ENCODE measurements around the gene COPS6. TPM values are rescaled to one million over a fixed set of nuclear protein-coding genes. Genes with fewer than 3 reads are reported as not detected.
A peak's percentile ranks its signal among the peaks of the same experiment; 100 is the strongest.

Gene COPS6
- total RNA-seq, 2 experiments from 2014 or later, result 79.0 to 83.9 TPM

- Histone ChIP-seq H3K27me3 (ENCODE audit: control insufficient read depth in 1 of 2, insufficient read depth in 2 of 2, low read length in 2 of 2) (no peaks in the 10 kb centered on the region), H3K9me3 (ENCODE audit: control insufficient read depth in 1 of 2, insufficient read depth in 1 of 2, low read length in 2 of 2) (no peaks in the 10 kb centered on the region), H3K4me1 (ENCODE audit: insufficient read depth, low read length) (peaks cover 31% of the 10 kb centered on the region), H3K27ac (ENCODE audit: low read depth in 1 of 2, low read length in 2 of 2) (no peak overlapping the region), H3K4me3 (ENCODE audit: low read length) (peak overlapping the region; percentile 10), H3K36me3 (ENCODE audit: insufficient read depth, low read length) (no peaks in the 10 kb centered on the region)
- POLR2A ChIA-PET, result interaction anchor here (0.6 to 3.7 kb wide), 11 partner anchors 9 to 298 kb away, joined by 3 to 29 read pairs (median 6); partner anchors contain the start of genes CNPY4, LAMTOR4, TRIM4 and ZCWPW1
- Mint-ChIP-seq H3K27me3 (no peaks in the 10 kb centered on the region), H3K27ac (peak overlapping the region; percentile 30), H3K4me3 (peak overlapping the region; percentile 45), H3K4me1 (ENCODE audit: low read depth) (peaks cover 22% of the 10 kb centered on the region), H3K36me3 (ENCODE audit: low read depth) (peaks cover 11% of the 10 kb centered on the region), H3K9me3 (no peaks in the 10 kb centered on the region)
- CTCF ChIA-PET, result interaction anchor here (0.6 to 2.3 kb wide), 18 partner anchors 10 to 277 kb away, joined by 3 to 14 read pairs (median 4); partner anchors contain the start of genes AP4M1, COPS6, GAL3ST4 and LAMTOR4
- intact Hi-C loops (cut with DNase I, micrococcal nuclease), result loop anchor here (1.0 to 5.0 kb wide), 6 partner anchors 30 to 218 kb away; partner anchors contain the start of genes AP4M1 (in 1 of the 2), AZGP1 (in 1 of the 2) and MCM7 (in 1 of the 2)
- TF ChIP-seq CTCF (IDR thresholded peaks at IDR 0.05), result peak; percentile 98
- ATAC-seq (ENCODE audit: poor library complexity) (peak; percentile 19), DNase-seq (peak; percentile 78 to 93 (median 87))
Observed at GRCh38 chr7:100130608-100131453, 42.1 kb downstream of the COPS6 start.

- POLR2A ChIA-PET, result interaction anchor here (0.7 to 1.2 kb wide), 11 partner anchors 16 to 297 kb away, joined by 3 to 7 read pairs (median 4); partner anchors contain the start of genes GPC2, LAMTOR4, MCM7 and MEPCE
Observed at GRCh38 chr7:100132126-100132525, 43.4 kb downstream of the COPS6 start.

More at GRCh38 chr7:100132126-100132525, 43.4 kb downstream of the COPS6 start:
- H3K4me1 Mint-ChIP-seq (ENCODE audit: low read depth), result peaks cover 15% of the 10 kb centered on the region
- intact Hi-C loops (cut with DNase I, micrococcal nuclease), result loop anchor here (1.0 to 5.0 kb wide), 7 partner anchors 17 to 276 kb away; partner anchors contain the start of genes AZGP1 (in 1 of the 2), LAMTOR4 (in 1 of the 2) and PVRIG (in 1 of the 2)
- DNase-seq (no peak), ATAC-seq (ENCODE audit: poor library complexity) (no peak)
- Histone ChIP-seq H3K36me3 (ENCODE audit: insufficient read depth, low read length) (no peaks in the 10 kb centered on the region), H3K9me3 (ENCODE audit: control insufficient read depth in 1 of 2, insufficient read depth in 1 of 2, low read length in 2 of 2) (no peaks in the 10 kb centered on the region), H3K4me1 (ENCODE audit: insufficient read depth, low read length) (peaks cover 23% of the 10 kb centered on the region), H3K27ac (ENCODE audit: low read depth in 1 of 2, low read length in 2 of 2) (no peak overlapping the region), H3K27me3 (ENCODE audit: control insufficient read depth in 1 of 2, insufficient read depth in 2 of 2, low read length in 2 of 2) (no peaks in the 10 kb centered on the region), H3K4me3 (ENCODE audit: low read length) (no peak overlapping the region)
- peaks cover 1% of the 10 kb centered on the region for H3K36me3 Mint-ChIP-seq (ENCODE audit: low read depth)
- no peaks in the 10 kb centered on the region for H3K27me3 Mint-ChIP-seq
- TF ChIP-seq CTCF (IDR thresholded peaks at IDR 0.05), result no peak
- CTCF ChIA-PET, result interaction anchor here (0.8 to 2.3 kb wide), 15 partner anchors 12 to 276 kb away, joined by 3 to 14 read pairs (median 4); partner anchors contain the start of gene GAL3ST4
- peak overlapping the region; percentile 42 for H3K27ac Mint-ChIP-seq
- H3K4me3 Mint-ChIP-seq, result peak overlapping the region; percentile 62
- H3K9me3 Mint-ChIP-seq, result no peaks in the 10 kb centered on the region

Measured in CD4-positive, alpha-beta T cell (primary cell).